HG03097 (cell line): Measurements from ENCODE around the gene AHNAK.
"Not testable (repeated sequence)": the region's sequence is repeated elsewhere in the genome, so short reads cannot be mapped to it uniquely, and the experiment has no call there.

Experiments
- ATAC-seq: cut with Tn5 transposase; IDR thresholded peaks from one replicate; pipeline ENCODE4 v1.9.1; 2021; ENCODE audit not compliant: unreplicated experiment, low FRiP score

AHNAK gene

DNA sequence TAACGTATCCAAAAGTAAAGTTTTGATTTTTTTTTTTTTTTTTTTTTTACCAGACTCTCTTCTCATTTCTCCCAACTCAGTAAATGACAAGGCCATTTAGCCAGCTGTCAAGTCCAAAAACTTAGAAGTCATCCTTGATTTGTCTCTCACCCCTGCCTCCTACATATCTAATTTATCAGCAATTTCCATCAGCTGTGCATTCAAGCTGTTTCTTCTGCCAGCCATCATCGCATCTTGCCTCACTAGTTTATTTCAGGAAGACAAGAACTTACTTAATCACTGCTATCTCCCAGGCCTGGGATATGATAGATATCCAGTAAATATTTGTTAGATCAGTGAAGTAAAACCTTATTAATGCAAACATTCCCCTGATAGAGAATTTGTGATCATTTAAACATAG is 80.2 kb downstream of the AHNAK start:
- no peak for ATAC-seq

DNA sequence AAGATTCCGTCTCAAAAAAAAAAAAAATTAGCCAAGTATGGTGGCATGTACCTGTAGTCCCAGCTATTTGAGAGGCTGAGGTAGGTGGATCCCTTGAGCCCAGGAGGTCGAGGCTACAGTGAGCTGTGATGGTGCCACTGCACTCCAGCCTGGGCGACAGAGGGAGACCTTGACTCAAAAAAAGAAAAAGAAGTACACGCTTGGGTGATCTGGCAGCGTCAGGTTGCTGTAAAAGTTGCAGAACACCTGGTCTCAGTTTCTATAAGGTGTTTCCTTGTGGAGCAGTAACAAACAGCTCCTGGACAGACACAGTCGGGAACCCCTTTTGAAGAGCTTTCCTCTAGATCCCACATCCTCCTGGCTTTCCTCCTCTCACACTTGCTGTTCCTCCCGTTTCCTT is 82.0 kb downstream of the AHNAK start:
- no peak for ATAC-seq

DNA sequence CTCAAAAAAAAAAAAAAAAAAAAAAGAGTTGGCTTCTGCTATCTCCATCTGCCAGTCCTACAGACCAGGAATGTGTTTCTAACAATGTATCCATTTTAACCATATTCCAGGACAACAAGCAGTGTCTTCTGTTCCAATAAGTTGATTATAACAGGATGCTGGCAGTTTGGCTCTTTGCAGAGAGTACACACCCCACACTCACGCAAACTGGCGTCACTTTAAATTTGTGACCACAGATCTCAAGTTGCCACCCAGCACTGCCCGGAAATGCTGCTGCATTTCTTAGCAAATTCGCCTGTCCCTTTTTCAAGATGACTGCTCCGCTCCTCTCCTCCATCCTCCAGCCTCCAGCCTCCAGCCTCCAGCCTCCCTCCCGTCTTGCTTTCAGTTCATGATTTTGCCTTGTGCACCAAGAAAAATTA is 83.5 kb downstream of the AHNAK start:
- no peak for ATAC-seq

DNA sequence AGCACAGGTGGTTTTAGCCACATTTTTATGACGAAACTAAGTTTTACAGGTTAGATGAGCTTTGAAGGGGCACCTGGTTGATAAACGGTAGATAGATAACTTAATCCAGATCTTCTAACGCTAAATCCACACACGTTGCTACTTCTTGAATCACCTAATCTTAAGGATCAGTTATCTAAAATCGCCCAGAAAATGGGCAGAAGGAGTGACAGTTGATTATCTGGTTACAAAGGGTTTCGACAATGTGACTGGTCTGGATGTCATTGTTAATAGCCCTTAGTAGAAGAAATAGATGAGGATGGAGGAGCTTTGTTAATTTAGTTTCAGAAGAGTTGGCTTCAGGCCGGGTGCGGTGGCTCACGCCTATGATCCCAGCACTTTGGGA is 84.1 kb downstream of the AHNAK start:
- ATAC-seq = no peak

DNA sequence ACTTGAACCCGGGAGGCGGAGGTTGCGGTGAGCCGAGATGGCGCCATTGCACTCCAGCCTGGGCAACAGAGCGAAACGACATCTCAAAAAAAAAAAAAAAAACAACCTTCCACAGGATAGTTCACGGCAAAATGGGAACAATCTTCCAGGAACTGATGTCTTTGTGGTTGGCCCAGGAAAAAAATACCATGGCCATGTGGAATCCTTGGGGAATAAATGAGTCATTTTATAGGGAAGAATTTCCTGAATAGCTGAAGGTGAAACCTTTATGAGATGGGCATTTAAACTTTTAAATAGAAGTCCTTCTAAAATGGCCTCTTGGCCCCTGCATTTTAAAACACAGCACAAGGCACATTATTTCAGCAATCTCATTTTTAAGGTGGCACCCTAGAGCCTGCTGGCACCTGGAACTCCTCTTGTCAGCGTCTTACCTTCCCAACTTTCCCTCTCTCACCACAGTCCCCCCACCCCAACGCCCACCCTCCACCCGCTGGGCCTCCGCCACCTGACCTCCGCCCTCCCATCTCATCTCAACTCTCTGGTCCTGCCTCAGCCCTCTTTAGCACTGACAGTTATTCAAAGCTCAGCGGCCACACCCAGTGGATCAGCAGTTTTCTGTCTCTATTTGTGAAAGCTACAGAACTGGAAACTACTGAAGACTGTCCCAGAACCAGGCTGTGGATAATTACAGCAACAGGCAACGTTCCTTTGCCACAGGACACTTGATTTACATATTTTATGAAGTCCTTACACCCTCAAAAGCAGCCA is 84.7 kb downstream of the AHNAK start:
- no peak for ATAC-seq

DNA sequence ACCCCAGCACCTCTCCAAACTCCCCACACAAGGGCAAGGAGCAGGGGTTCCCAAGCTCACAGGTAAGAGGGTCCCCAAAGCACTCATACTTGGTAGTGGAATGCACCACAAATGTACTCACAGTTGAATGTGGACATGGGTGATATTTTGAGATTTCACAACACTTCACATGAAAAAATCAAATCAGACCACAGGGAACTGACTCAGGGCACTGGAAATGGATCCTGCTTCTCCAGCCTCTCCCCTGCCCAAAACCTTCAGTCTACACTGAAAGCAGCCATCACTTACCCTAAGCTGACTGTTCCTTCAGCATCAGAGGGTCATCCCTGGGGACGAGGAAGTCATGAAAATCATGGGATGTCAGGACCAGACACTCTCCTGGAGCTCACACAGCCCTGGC is 87.5 kb downstream of the AHNAK start:
- ATAC-seq = no peak

DNA sequence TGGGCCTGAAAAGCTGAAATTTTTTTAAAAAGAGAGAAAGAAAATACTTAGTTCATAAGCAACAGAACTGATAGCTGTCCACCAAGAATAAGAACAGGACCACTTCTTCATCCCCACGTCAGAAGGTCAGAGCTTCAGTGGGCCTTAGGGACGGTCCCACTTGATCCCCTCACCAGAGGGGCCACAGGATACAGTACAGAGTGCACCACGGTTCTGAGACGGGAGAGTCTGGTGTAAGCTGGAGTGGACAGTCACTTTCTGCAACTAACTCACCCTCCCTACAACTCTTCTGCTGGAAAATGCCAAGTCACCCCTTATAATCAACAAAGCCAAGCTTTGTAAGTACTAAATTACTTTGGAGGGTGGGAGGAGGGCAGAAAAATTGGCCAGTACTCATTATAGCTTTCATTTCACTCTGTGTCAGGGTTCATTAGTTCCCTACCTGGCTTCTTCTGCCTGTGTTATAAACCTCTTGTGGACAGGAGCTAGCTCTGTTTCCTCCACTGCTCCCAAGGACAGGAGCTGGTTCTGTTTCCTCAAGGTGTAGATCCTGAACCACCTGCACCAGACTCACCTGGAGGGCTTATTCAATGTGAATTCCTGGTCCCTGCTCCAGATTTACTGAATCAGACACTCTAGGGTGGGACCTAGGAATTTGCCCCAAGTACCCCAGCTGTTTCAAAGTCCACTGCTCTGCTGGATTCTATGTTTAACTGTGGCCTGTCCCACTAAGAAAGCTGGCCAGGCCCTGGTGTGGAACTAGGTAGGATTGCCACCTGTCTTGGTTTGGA is 88.2 kb downstream of the AHNAK start:
- ATAC-seq = no peak

DNA sequence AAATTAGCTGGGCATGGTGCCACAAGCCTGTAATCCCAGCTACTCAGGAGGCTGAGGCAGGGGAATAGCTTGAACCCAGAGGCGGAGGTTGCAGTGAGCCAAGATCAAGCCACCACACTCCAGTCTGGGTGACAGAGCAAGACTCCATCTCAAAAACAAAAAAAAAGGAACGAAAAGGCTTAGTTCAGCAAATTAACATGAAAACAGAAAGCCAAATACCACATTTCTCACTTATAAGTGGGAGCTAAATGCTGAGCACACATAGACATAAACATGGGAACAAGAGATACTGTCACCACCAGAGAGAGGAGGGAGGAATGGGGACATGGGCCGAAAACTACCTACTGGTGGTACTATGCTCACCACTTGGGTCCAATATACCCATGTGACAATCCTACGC is 89.1 kb downstream of the AHNAK start:
- ATAC-seq = no peak

DNA sequence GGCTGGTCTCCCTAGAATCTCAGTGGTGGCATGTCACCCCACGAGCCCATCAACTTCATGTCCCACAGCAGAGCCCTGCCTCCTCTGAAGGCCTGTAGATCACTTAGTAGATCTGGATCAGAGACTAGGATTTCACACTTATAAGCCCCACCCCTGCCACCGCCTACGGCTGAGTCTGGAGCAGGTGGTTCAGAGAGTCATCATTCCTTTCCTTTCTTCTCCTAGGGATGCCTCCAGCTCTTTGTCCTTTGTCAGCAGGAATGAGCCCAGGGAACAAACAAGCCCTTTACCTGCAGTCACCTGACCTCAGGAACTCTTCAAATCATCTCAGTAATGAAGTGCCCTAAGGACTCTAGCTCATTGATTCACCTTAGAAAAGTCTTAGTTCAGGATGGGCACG is 90.0 kb downstream of the AHNAK start:
- ATAC-seq = no peak

DNA sequence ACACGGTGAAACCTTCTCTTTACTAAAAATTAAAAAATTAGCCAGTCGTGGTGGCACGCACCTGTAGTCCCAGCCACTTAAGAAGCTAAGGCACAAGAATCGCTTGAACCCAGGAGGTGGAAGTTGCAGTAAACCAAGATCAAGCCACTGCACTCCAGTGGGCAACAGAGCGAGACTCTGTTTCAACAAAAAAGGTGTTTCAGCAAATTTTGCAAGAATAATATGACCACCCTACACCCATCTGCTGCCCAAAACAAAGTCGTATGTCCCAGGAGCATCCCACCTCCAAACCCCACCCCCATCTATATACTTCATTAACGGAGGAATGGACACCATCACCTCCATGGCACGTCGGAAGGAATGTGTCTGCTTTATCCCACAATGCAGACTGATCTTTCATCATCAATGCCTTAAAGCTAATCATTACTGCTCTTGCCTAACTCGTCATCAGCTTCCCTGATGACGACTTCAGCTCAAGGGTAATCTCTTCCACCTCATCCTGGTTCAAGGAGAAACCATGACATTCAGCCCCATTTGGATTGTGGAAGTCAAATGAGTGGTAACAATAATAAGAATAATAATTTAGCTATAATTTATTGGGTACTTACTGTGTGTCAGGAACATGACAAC is 93.7 kb downstream of the AHNAK start:
- ATAC-seq = no peak

DNA sequence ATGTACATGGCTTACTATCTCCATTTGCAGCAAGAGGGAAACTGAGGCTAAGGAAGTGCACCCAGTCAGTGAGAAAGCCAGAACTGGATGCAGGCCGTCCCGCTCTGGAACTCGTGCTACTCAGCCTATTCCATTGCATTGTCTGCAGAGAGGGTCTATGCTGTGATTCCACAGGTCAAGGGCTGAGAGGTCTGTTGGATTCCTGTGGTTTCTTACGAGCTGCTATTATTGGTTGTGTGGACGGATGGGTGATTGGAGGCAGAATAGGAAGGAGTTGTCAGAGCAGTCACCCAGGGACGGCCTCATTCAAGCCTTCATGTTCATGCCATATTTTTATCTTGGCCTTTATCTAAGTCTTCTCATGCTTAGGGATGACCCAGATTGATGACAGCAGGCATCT is 94.3 kb downstream of the AHNAK start:
- ATAC-seq = no peak

DNA sequence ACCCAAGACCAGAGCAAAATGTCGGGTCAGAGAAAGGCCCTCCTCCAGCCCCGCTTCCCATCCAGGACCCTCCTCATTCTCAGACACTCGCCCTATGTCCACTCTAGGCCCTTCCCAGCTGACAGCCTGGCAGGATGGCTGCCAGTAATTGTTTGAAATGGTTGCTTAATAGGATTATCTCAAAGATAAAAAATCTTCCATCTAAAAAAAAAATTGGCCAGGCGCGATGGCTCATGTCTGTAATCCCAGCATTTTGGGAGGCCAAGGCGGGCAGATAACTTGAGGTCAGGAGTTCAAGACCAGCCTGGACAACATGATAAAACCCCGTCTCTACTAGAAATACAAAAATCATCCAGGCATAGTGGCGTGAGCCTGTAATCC is 95.4 kb downstream of the AHNAK start:
- ATAC-seq = no peak

DNA sequence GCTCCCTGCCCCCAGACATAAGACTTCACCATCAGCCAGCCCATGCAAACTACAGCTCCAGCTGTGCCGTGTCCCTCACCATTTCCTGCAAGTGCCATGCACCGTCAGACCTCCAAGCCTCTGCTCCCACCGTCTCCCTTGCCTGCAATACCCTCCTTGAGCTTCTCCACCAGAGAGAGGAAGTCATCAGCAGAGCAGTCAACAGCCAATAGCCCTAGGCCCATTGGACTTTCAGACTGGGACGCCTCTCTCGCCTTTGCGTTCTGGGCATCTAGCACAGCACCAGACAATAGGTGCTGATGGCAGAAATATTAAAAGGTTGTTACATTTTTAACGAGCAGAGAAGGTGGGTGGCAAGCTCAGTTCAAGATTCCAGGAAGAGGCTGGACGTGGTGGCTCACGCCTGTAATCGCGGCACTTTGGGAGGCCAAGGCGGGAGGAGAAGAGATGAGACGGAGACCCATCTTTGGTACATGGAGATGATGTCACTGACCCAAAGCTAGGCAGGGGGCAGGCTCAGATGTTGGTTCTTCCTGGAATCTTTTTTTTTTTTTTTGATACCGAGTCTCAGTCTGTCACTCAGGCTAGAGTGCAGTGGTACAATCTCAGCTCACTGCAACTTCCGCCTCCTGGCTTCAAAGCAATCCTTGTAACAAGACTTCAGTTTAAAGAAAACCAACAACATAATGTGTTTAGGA is 95.9 kb downstream of the AHNAK start:
- ATAC-seq = no peak

DNA sequence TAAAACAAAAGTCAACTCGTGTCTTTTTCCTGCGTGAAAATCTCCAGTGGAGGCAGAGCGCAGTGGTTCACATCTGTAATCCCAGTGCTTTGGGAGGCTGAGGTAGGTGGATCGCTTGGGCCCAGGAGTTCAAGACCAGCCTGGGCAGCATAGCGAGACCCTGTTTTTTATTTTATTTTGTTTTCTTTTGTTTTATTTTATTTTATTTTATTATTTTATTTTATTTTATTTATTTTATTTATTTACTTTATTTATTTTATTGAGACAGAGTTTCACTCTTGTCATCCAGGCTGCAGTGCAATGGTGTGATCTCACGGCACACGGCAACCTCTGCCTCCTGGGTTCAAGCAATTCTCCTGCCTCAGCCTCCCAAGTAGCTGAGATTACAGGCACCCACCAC is 96.7 kb downstream of the AHNAK start:
- not testable (repeated sequence) for ATAC-seq

DNA sequence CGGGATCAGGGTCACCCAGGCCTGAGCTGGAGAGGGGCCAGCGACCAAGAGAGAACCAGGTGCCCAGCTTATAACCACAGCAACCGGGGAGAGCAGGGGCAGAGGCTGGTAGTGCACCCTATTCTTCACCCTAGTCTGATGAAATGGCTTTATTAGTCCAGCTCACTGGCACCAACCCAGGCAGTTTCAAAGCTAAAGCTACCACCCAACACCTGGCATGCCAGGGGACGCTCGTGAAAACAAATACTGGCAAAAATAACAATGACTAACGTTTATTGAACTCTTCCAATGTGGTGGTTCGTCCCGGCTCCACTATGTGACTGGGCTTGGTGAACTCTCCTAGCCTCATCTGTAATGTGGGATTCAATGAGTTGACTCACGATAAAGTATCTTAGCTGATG is 97.2 kb downstream of the AHNAK start:
- no peak for ATAC-seq

DNA sequence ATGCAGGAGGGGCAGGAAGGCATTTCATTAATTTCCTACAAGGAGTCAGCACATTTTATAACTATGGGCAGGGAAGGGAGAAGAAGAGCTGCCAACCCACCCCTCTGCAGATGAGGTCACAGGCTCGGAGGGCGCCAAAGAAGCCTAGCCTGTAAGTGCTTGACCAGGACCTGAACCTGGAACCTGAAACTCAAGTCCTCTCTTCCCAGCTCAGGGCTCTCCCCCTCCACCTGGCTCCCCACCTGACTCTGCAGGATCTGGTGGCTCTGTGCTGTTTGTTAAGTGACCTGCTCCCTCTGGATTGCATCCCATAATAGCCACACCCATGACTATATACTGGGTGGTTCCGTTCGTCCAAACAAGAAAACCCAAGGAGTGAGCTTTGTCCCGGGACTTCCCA is 100.5 kb downstream of the AHNAK start:
- no peak for ATAC-seq

DNA sequence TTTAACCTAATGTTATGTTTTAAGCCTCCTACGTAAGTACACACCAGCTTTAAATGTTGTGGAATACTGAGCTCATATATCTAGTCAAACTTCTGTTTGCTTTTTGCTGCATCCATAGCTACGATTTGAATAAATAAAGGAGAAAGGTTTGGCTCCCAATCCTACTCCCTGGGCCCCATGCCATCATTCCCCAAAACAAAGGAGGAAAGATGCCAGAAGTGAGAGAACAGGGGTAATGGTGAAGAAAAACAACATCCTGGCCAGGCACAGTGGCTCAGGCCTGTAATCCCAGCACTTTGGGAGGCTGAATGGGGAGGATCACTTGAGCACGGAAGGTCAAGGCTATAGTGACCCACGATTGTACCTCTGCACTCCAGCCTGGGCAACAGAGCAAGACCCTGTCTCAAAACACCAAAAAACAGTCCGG is 101.3 kb downstream of the AHNAK start:
- no peak for ATAC-seq

DNA sequence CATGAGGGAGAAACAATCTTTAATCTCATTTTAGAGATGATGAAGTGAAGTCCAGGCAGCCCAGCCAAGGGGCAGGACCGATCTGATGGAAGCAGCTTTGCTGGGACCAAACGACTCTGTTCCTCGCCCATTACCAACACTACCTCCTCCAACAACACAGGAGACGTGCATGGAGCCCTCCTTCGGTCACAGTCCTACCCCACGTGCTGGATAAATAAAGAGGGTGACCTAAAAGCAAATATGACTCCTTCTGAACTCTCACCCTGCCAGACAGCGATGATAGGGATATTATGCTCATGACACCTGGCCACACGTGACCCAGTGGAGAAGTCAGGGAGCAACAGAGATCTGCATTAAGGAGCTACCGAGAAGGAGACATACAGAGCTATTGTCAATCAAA is 101.8 kb downstream of the AHNAK start:
- ATAC-seq = no peak

DNA sequence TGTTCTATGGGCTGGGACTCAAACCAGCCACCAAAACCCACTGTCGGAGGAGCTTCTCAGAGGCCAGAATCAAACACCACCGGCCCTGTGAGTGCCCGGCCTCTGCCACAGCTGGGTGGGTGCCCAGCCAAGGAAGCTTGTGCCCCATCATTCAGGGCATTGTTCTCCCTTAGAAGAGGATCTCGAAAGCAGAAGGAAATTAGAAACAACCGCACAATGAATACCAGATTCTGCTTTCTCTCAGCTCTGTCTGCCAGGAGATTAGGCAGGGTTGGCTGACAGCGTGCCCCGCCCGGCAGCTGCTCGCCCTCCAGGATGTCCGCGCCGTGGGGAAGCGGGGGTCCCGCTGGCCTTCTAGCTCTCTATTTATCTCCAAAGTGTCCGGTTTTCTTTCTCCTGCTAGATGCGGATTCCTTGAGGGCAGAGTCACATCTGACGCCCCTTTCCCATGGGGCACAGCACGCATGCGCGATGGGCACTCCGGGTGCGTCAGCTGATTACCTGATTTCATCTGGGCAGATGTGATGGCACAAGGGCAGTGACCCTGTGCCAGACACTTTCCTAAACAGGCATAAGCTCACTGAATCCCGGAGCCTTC is 102.3 kb downstream of the AHNAK start:
- ATAC-seq = no peak

DNA sequence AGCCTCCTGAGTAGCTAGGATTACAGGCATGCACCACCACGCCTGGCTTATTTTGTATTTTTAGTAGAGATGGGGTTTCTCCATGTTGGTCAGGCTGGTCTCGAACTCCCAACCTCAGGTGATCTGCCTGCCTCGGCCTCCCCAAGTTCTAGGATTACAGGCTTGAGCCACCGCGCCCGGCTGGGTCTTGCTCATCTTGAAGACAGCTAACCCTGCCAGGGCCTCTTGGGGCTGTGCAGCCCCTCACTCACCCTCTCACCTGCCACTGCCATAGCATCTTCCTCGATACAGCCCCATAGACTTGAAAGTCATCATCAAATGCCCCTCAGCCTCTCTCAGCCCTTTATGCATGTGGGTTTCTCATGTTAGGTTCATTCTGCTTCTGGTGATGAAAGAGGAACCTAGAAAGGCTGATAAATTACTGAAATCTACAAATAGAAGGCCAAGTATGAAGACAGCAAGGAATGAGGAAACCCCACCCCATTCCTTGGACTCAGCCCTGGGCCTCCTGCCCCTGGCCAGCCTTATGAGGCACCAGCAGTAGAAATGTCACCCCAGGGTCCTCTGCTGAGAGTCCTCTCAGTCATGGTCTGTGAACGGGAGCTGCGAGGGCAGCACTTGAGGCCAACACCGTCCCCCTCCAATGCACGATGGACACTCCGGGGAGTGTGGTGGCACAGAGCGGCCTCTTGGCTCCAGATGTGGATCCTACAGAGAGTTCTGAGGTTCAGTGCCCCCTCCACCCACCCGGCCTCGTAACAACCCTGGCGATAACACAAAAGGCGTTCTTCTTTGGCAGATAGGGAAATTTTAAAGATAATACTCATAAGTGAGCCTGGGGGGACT is 103.0 kb downstream of the AHNAK start:
- no peak for ATAC-seq
